B cell (primary cell): ENCODE measurements around the gene PSMA3. TPM values are rescaled to one million over a fixed set of nuclear protein-coding genes. Genes with fewer than 3 reads are reported as not detected.

Experiments used
- ATAC-seq: fragments of 200-7000 bp; cut with Tn5 transposase; one replicate; pipeline ENCODE4 v1.10.0; 2021; ENCODE audit warnings: low read depth, mild to moderate bottlenecking, moderate number of reproducible peaks, moderate library complexity
- CTCF ChIA-PET: fragments of 350-600 bp; sonication (Branson Sonifier 250); formaldehyde crosslinking; loops from one replicate; lab custom pipeline; 2021; ENCODE audit warnings: antibody characterized with exemption, inconsistent platforms; lab: Charles Lee
- POLR2A ChIA-PET: fragments of 350-600 bp; sonication (Branson Sonifier 250); formaldehyde crosslinking; loops from one replicate; lab custom pipeline; 2021; ENCODE audit warnings: antibody characterized with exemption; lab: Charles Lee
- DNase-seq: peaks from one replicate; pipeline ENCODE4 v3.0.0; 2013
- H2AFZ ChIP-seq: 2 replicates; pipeline ENCODE4 v1.6.1; 2012; ENCODE audit warnings: mild to moderate bottlenecking, low read depth, low read length; ENCODE audit not compliant: insufficient read depth, poor library complexity, severe bottlenecking
- H3K27ac ChIP-seq, 2 donors: 1 replicate in 1 of 2; 2 replicates in 1 of 2; pipeline ENCODE4 v1.5.1; 2012 to 2013; ENCODE audit warnings: low read length in 2 of 2, mild to moderate bottlenecking in 2 of 2, moderate library complexity in 1 of 2
- H3K27me3 ChIP-seq, 4 experiments: fragments of 200-600 bp in 1 of 4; sonication (generic) in 1 of 4; replicated peaks in 1 of 4; 1 replicate in 2 of 4; 2 replicates in 2 of 4; pipeline versions ENCODE4 v1.6.1 to v1.7.0; 2013 to 2016; ENCODE audit warnings: low read length in 3 of 4, mild to moderate bottlenecking in 2 of 4, mixed read lengths in 1 of 4, moderate library complexity in 1 of 4; ENCODE audit not compliant: insufficient read depth in 4 of 4, control insufficient read depth in 3 of 4; ENCODE audit errors: control extremely low read depth in 1 of 4
- H3K36me3 ChIP-seq, 2 experiments: replicated peaks in 1 of 2; 1 replicate in 1 of 2; 2 replicates in 1 of 2; pipeline versions ENCODE4 v1.6.1 to v1.7.1; 2013; ENCODE audit warnings: low read length in 1 of 2; ENCODE audit not compliant: insufficient read depth in 2 of 2, control insufficient read depth in 1 of 2; ENCODE audit errors: control extremely low read depth in 1 of 2, extremely low read depth in 1 of 2
- H3K4me1 ChIP-seq, 2 donors: fragments of 200-600 bp in 1 of 2; sonication (generic) in 1 of 2; 1 replicate in 1 of 2; 2 replicates in 1 of 2; pipeline versions ENCODE4 v1.5.1 to v1.6.1; 2013 to 2017; ENCODE audit warnings: low read length in 2 of 2; ENCODE audit not compliant: control insufficient read depth in 2 of 2, insufficient read depth in 2 of 2
- H3K4me2 ChIP-seq: replicated peaks from 2 replicates; pipeline ENCODE3; 2012; ENCODE audit warnings: mild to moderate bottlenecking, low read depth, low read length; ENCODE audit not compliant: poor library complexity, severe bottlenecking
- H3K4me3 ChIP-seq, 5 experiments: fragments of 200-600 bp in 1 of 5; sonication (generic) in 1 of 5; 1 replicate in 3 of 5; 2 replicates in 2 of 5; pipeline versions ENCODE4 v1.5.1 to v1.7.0; 2011 to 2016; ENCODE audit warnings: low read length in 4 of 5, mild to moderate bottlenecking in 4 of 5, low read depth in 2 of 5, control low read depth in 1 of 5, moderate library complexity in 1 of 5; ENCODE audit not compliant: insufficient read depth in 1 of 5; ENCODE audit errors: control extremely low read depth in 1 of 5, extremely low read depth in 1 of 5
- H3K79me2 ChIP-seq: fragments of 200-600 bp; sonication (generic); one replicate; pipeline ENCODE4 v1.6.0; 2016; ENCODE audit warnings: low read length; ENCODE audit not compliant: control insufficient read depth, insufficient read depth
- H3K9ac ChIP-seq: fragments of 200-600 bp; sonication (generic); 2 replicates; pipeline ENCODE4 v1.6.1; 2017; ENCODE audit warnings: mild to moderate bottlenecking, low read length, moderate library complexity
- H3K9me3 ChIP-seq, 3 donors: one replicate each; pipeline versions ENCODE4 v1.6.1 to v1.7.1; 2013; ENCODE audit warnings: low read length in 2 of 3; ENCODE audit not compliant: control insufficient read depth in 2 of 3, insufficient read depth in 1 of 3; ENCODE audit errors: control extremely low read depth in 1 of 3
- H4K20me1 ChIP-seq: 2 replicates; pipeline ENCODE4 v1.6.0; 2012; ENCODE audit warnings: mild to moderate bottlenecking, low read length; ENCODE audit not compliant: insufficient read depth, control insufficient read depth, poor library complexity, severe bottlenecking
- H3K27ac Mint-ChIP-seq: one replicate; pipeline ENCODE4 v1.8.0; 2021; ENCODE audit warnings: mixed read lengths
- H3K27me3 Mint-ChIP-seq: one replicate; pipeline ENCODE4 v1.8.0; 2021; ENCODE audit warnings: mixed read lengths
- H3K4me1 Mint-ChIP-seq: one replicate; pipeline ENCODE4 v1.8.0; 2021; ENCODE audit warnings: mixed read lengths
- H3K4me3 Mint-ChIP-seq: one replicate; pipeline ENCODE4 v1.8.0; 2021; ENCODE audit warnings: mixed read lengths
- H3K9me3 Mint-ChIP-seq: one replicate; pipeline ENCODE4 v1.8.0; 2022; ENCODE audit warnings: mixed read lengths; ENCODE audit not compliant: insufficient read depth
- CTCF ChIP-seq: fragments of 200-600 bp; IDR thresholded peaks from one replicate; pipeline ENCODE4 v1.8.0; 2022; ENCODE audit warnings: antibody characterized with exemption, mild to moderate bottlenecking
- EZH2 ChIP-seq: IDR thresholded peaks from 2 replicates; pipeline ENCODE4 v1.6.1; 2012; ENCODE audit warnings: borderline replicate concordance, low read depth, mild to moderate bottlenecking, moderate library complexity, low read length; ENCODE audit not compliant: insufficient read depth, poor library complexity, severe bottlenecking
- WGBS: methylation state at CpG from one replicate; pipeline ENCODE4 v1.1.5; 2013; ENCODE audit warnings: missing lambda C conversion rate; ENCODE audit not compliant: insufficient coverage; 5-methylcytosine and 5-hydroxymethylcytosine counted together
- intact Hi-C: fragments of 100-400 bp; cut with micrococcal nuclease; formaldehyde crosslinking; loops from one replicate; pipeline ENCODE4 v1.10.0; 2022
- polyA plus RNA-seq: library from polyadenylated mRNA; depleted of rRNA; stranded (reverse); fragments of >200 nt; gene quantifications from 2 replicates; pipeline ENCODE4 v1.2.3, GENCODE V29; 2012
- total RNA-seq, 2 donors: library from RNA; stranded (reverse); fragments of 120-200 nt in 1 of 2; gene quantifications; 1 replicate in 1 of 2; 2 replicates in 1 of 2; pipeline versions ENCODE4 v1.2.3 to v1.2.4, GENCODE V29; 2013 to 2022

The PSMA3 gene
- total and polyA plus RNA-seq, 2 donors (not counting 1 experiment from before 2014, with no cell fraction given): 57.3 to 99.2 TPM

DNA sequence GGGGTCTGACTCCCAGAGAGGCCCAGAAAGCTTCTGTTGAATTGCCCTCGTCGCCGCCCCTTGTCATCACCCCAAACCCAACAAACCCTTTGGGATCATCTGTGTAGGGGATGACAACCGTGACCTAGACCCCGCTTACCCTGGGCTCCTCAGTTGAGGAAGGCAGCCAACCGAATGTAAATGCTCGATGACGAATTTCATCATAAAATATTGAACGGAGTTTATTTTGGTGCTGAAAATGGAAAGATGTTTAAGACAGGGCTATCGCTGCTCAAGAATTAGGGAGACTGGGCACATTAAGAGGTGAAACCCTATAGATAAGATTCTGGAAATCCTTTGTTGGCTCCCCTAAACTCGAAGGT, 44.2 kb upstream of the PSMA3 start:
- Histone ChIP-seq H3K27me3 (peaks cover 0 to 3% (median 1%) of the 10 kb centered on the region in 4 experiments), H3K36me3 (peaks cover 3% of the 10 kb centered on the region in 2 experiments), H3K9ac (peak overlapping the region; percentile 89), H3K4me3 (peak overlapping the region; percentile 71 to 88 (median 79)), H3K4me1 (peaks cover 15 to 17% of the 10 kb centered on the region in 2 donors), H3K9me3 (peaks cover 0 to 2% (median 0%) of the 10 kb centered on the region in 3 donors), H3K27ac (peak overlapping the region; percentile 70 to 96), H2AFZ (peak overlapping the region; percentile 77), H4K20me1 (no peaks in the 10 kb centered on the region), H3K79me2 (peaks cover 22% of the 10 kb centered on the region), H3K4me2 (peak overlapping the region; percentile 77)
- ChIA-PET POLR2A (interaction anchor here (1.6 kb wide), 2 partner anchors 44 to 98 kb away, joined by 7 to 8 read pairs; partner anchors contain the start of genes ARID4A and PSMA3), CTCF (interaction anchor here (1.0 to 1.4 kb wide), 2 partner anchors 34 to 227 kb away, joined by 3 to 4 read pairs; partner anchors contain the start of genes KIAA0586 and TIMM9)
- peak overlapping the region; percentile 96 for H3K27ac Mint-ChIP-seq
- peak overlapping the region; percentile 95 for H3K4me3 Mint-ChIP-seq
- intact Hi-C loops: loop anchor here (1.0 to 10.0 kb wide), 3 partner anchors 44 to 1284 kb away; partner anchors contain the start of genes JKAMP, KIAA0586, L3HYPDH and PSMA3
- DNase-seq (no peak), ATAC-seq (peak; percentile 2)
- peaks cover 28% of the 10 kb centered on the region for H3K4me1 Mint-ChIP-seq
- no peaks in the 10 kb centered on the region for H3K9me3 Mint-ChIP-seq
- no peaks in the 10 kb centered on the region for H3K27me3 Mint-ChIP-seq
- 0% methylated on average over 5 of the region's 11 CpGs for WGBS
- TF ChIP-seq EZH2: no peak
- no peak for TF ChIP-seq CTCF

GRCh38 chr14:58200846-58201245, 43.8 kb upstream of the PSMA3 start:
- no peaks in the 10 kb centered on the region for H3K27me3 Mint-ChIP-seq
- H2AFZ ChIP-seq: peak overlapping the region; percentile 77
- no peaks in the 10 kb centered on the region for H3K9me3 Mint-ChIP-seq
- peaks cover 15 to 17% of the 10 kb centered on the region in 2 donors for H3K4me1 ChIP-seq
- H3K27ac Mint-ChIP-seq: peak overlapping the region; percentile 96
- peak overlapping the region; percentile 70 to 96 for H3K27ac ChIP-seq
- ATAC-seq (no peak), DNase-seq (peak; percentile 31)
- TF ChIP-seq CTCF (no peak), EZH2 (no peak)
- WGBS: no CpG with 5 or more reads among the region's 2 CpGs
- H3K36me3 ChIP-seq: peaks cover 3% of the 10 kb centered on the region in 2 experiments
- no peaks in the 10 kb centered on the region for H3K27me3 ChIP-seq
- peaks cover 22% of the 10 kb centered on the region for H3K79me2 ChIP-seq
- peaks cover 28% of the 10 kb centered on the region for H3K4me1 Mint-ChIP-seq
- H3K4me3 Mint-ChIP-seq: peak overlapping the region; percentile 95
- CTCF ChIA-PET: interaction anchor here (1.0 kb wide), 1 partner anchor 227 kb away, joined by 3 read pairs; the partner anchor contains the start of genes KIAA0586 and TIMM9
- peak overlapping the region; percentile 71 to 88 (median 79) for H3K4me3 ChIP-seq
- H3K9me3 ChIP-seq: peaks cover 0 to 2% (median 0%) of the 10 kb centered on the region in 3 donors
- POLR2A ChIA-PET: interaction anchor here (1.6 kb wide), 2 partner anchors 44 to 97 kb away, joined by 7 to 8 read pairs; partner anchors contain the start of genes ARID4A and PSMA3
- peak overlapping the region; percentile 89 for H3K9ac ChIP-seq
- intact Hi-C loops: loop anchor here (1.0 to 10.0 kb wide), 3 partner anchors 43 to 1284 kb away; partner anchors contain the start of genes JKAMP, KIAA0586, L3HYPDH and PSMA3
- H3K4me2 ChIP-seq: peak overlapping the region; percentile 77
- no peaks in the 10 kb centered on the region for H4K20me1 ChIP-seq
